ENCODE data around the gene C12orf43.

The C12orf43 gene

GRCh38 chr12:121023799-121024198 is 7.5 kb upstream of the C12orf43 start:
- Histone ChIP-seq H3K27ac (ENCODE audit: low read length) (no peak overlapping the region), H3K27me3 (ENCODE audit: insufficient read depth, low read length, poor library complexity) (no peaks in the 10 kb centered on the region), H3K4me1 (ENCODE audit: insufficient read depth, low read length) (no peaks in the 10 kb centered on the region), H4K20me1 (ENCODE audit: insufficient read depth, low read length) (no peaks in the 10 kb centered on the region), H3K4me2 (ENCODE audit: insufficient read depth, low read length) (no peak overlapping the region), H2AFZ (ENCODE audit: low read depth, low read length) (no peak overlapping the region), H3K79me2 (ENCODE audit: insufficient read depth, low read length) (no peaks in the 10 kb centered on the region), H3K4me3 (ENCODE audit: low read depth in 1 of 2, low read length in 2 of 2) (no peak overlapping the region), H3K9ac (ENCODE audit: low read depth, low read length) (no peak overlapping the region), H3K36me3 (ENCODE audit: insufficient read depth, low read length) (no peaks in the 10 kb centered on the region), H3K9me3 (ENCODE audit: insufficient read depth, low read length, severe bottlenecking) (no peaks in the 10 kb centered on the region)
- DNase-seq, result no peak
- TF ChIP-seq CTCF (IDR thresholded peaks at IDR 0.05; ENCODE audit: borderline replicate concordance, extremely low read depth, low read length, poor library complexity, severe bottlenecking), result no peak
- TF ChIP-seq EZH2 (IDR thresholded peaks at IDR 0.05; ENCODE audit: borderline replicate concordance, low read depth, low read length, severe bottlenecking), result no peak
- no peak for ATAC-seq (ENCODE audit: insufficient read depth, low read depth)

GRCh38 chr12:121022713-121023112 is 6.4 kb upstream of the C12orf43 start:
- no peak overlapping the region for H3K4me3 ChIP-seq (ENCODE audit: low read depth in 1 of 2, low read length in 2 of 2)
- no peak overlapping the region for H3K9ac ChIP-seq (ENCODE audit: low read depth, low read length)
- H3K4me2 ChIP-seq (ENCODE audit: insufficient read depth, low read length), result no peak overlapping the region
- no peaks in the 10 kb centered on the region for H4K20me1 ChIP-seq (ENCODE audit: insufficient read depth, low read length)
- H3K4me1 ChIP-seq (ENCODE audit: insufficient read depth, low read length), result no peaks in the 10 kb centered on the region
- no peaks in the 10 kb centered on the region for H3K9me3 ChIP-seq (ENCODE audit: insufficient read depth, low read length, severe bottlenecking)
- DNase-seq (no peak), ATAC-seq (ENCODE audit: insufficient read depth, low read depth) (no peak)
- no peaks in the 10 kb centered on the region for H3K79me2 ChIP-seq (ENCODE audit: insufficient read depth, low read length)
- no peaks in the 10 kb centered on the region for H3K36me3 ChIP-seq (ENCODE audit: insufficient read depth, low read length)
- no peak overlapping the region for H2AFZ ChIP-seq (ENCODE audit: low read depth, low read length)
- no peaks in the 10 kb centered on the region for H3K27me3 ChIP-seq (ENCODE audit: insufficient read depth, low read length, poor library complexity)
- no peak overlapping the region for H3K27ac ChIP-seq (ENCODE audit: low read length)
- no peak for TF ChIP-seq CTCF (IDR thresholded peaks at IDR 0.05; ENCODE audit: borderline replicate concordance, extremely low read depth, low read length, poor library complexity, severe bottlenecking)
- TF ChIP-seq EZH2 (IDR thresholded peaks at IDR 0.05; ENCODE audit: borderline replicate concordance, low read depth, low read length, severe bottlenecking), result no peak

- no peak overlapping the region for H3K4me3 ChIP-seq (ENCODE audit: low read depth in 1 of 2, low read length in 2 of 2)
- no peak overlapping the region for H3K9ac ChIP-seq (ENCODE audit: low read depth, low read length)
- DNase-seq (no peak), ATAC-seq (ENCODE audit: insufficient read depth, low read depth) (no peak)
- TF ChIP-seq EZH2 (IDR thresholded peaks at IDR 0.05; ENCODE audit: borderline replicate concordance, low read depth, low read length, severe bottlenecking), result no peak
- TF ChIP-seq CTCF (IDR thresholded peaks at IDR 0.05; ENCODE audit: borderline replicate concordance, extremely low read depth, low read length, poor library complexity, severe bottlenecking), result no peak
- H2AFZ ChIP-seq (ENCODE audit: low read depth, low read length), result no peak overlapping the region
- no peaks in the 10 kb centered on the region for H3K79me2 ChIP-seq (ENCODE audit: insufficient read depth, low read length)
- H3K36me3 ChIP-seq (ENCODE audit: insufficient read depth, low read length), result no peaks in the 10 kb centered on the region
- no peaks in the 10 kb centered on the region for H4K20me1 ChIP-seq (ENCODE audit: insufficient read depth, low read length)
- H3K27me3 ChIP-seq (ENCODE audit: insufficient read depth, low read length, poor library complexity), result no peaks in the 10 kb centered on the region
- no peak overlapping the region for H3K27ac ChIP-seq (ENCODE audit: low read length)
- H3K4me1 ChIP-seq (ENCODE audit: insufficient read depth, low read length), result peaks cover under 1% of the 10 kb centered on the region
- H3K4me2 ChIP-seq (ENCODE audit: insufficient read depth, low read length), result no peak overlapping the region
- no peaks in the 10 kb centered on the region for H3K9me3 ChIP-seq (ENCODE audit: insufficient read depth, low read length, severe bottlenecking)
Measured at GRCh38 chr12:121021754-121022153, 5.5 kb upstream of the C12orf43 start.
